Embryonic facial prominence (tissue), 1 donor: ENCODE measurements around the gene AP1S3.
A peak's percentile ranks its signal among the peaks of the same experiment; 100 is the strongest.
"Not testable (repeated sequence)": the region's sequence is repeated elsewhere in the genome, so short reads cannot be mapped to it uniquely, and the experiment has no call there.

Experiments
- DNase-seq: peaks from one replicate; pipeline ENCODE4 v3.0.0-alpha.2; 2016; ENCODE audit errors: extremely low spot score

The AP1S3 gene

DNA sequence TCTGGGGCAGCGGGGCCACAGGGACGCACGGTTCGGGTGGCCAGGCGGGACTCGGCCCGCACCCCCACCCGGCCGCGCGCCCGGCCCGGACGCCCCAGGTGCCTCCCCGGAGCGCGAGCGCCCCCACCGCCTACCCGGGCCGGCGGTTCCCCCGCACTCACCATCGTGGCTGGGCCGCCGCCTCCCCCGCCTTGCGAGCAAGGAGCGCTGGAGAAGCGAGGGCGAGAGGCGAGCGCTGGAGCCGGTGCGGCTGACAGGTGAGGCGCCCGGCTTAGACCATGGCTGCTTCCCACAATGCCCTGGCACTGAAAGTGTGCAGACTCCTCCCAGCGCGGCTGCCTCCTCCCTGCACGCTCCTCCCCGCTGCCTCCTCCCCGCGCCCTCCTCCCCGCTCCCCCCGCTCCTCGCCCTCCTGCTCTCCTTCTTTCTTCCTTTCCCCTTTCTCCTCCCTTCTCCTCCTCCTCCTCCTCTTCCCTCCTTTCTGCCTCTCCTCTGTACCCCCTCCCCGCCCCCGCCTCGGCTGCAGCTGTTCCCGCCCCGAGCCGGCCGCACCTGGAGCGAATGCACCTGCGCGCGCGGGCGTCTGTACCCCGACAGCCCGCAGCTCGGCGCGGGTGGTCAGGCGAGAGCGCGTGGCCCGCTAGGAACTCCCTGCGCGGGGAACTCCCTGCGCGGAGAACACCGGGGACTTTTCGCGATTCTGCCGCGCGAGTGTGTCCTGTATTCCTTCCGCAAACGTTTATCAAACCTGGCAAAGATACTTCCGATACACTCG is at the start of gene AP1S3:
Gene AP1S3, minus strand, starts transcription at position 296 of the 775 bp plus-strand sequence. Its CDS starts 132 bp downstream, at position 164.
- peak; percentile 53 for DNase-seq

- no peak for DNase-seq
These were observed 49.7 kb upstream of the AP1S3 start for GRCh38 chr2:223887127-223887526.

DNA sequence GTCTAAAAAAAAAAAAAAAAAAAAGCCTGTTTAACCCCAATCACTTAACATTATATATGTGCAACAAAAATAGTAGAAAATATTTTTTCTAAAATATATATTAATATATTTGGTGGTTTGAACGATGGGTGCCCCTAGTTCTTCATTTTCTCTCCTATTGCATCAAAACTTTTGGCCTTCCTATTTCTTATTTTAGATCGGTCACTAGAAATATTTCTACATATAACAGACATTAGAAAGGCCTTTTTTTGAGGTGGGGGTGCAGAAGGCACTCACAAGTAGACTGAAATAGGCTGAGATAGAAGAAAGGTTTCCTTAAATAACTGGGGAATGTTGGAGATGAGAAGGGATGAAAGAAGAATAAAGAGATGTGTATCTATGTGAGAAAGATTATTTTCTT is 49.3 kb upstream of the AP1S3 start:
- DNase-seq = no peak

GRCh38 chr2:223884399-223884798 is 47.0 kb upstream of the AP1S3 start:
- no peak for DNase-seq

- no peak for DNase-seq
These were observed 45.3 kb upstream of the AP1S3 start for GRCh38 chr2:223882715-223883114.

- DNase-seq = no peak
These were observed 43.4 kb upstream of the AP1S3 start for GRCh38 chr2:223880796-223881195.

GRCh38 chr2:223877721-223878410 is 40.5 kb upstream of the AP1S3 start:
- no peak for DNase-seq

- no peak for DNase-seq
These were observed 36.3 kb upstream of the AP1S3 start for GRCh38 chr2:223873672-223874071.

DNA sequence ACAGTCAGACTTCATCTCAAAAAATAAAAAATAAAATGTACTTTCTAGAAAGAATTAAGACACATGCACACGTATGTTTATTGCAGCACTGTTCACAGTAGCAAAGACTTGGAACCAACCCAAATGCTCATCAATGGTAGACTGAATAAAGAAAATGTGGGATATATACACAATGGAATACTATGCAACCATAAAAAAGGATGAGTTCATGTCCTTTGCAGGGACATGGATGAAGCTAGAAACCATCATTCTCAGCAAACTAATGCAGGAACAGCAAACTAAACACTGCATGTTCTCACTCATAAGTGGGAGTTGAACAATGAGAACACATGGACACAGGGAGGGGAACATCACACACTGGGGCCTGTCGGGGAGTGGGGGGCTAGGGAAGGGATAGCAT is 35.4 kb upstream of the AP1S3 start:
- not testable (repeated sequence) for DNase-seq

- DNase-seq = not testable (repeated sequence)
These were observed 34.3 kb upstream of the AP1S3 start for GRCh38 chr2:223871661-223872060.

DNA sequence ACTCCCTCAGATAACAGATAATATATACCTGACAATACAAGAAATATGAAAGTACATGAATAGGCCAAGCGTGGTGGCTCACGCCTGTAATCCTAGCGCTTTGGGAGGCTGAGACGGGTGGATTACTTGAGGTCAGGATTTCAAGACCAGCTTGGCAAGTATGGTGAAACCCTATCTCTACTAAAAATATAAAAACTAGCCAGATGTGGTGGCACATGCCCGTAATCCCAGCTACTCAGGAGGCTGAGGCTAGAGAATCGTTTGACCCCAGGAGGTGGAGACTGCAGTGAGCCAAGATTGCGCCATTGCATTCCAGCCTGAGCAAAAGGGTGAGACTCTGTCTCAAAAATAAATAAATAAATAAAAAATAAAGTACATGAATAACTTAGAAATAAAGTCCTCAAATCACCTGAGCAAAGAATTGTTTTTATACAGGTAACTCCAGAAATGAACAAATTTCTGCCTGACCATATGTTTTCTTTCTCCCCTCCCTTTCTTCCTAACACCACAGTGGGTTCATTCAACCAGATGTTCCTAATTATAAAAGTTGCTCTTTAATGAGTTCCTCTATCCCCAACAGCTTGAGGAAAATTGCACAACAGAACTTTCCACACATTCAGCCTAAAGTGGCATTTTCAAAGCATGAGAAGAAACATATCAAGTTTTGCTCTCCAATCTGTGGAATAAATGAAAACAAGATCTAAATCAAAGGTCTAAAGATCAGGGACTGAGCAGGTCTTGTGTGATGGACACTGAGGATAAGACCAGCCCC is 33.6 kb upstream of the AP1S3 start:
- DNase-seq = no peak

- DNase-seq = no peak
These were observed 30.6 kb upstream of the AP1S3 start for GRCh38 chr2:223868005-223868404.

- DNase-seq = no peak
These were observed 28.6 kb upstream of the AP1S3 start for GRCh38 chr2:223865907-223866508.

- no peak for DNase-seq
These were observed 27.7 kb upstream of the AP1S3 start for GRCh38 chr2:223865124-223865523.

- DNase-seq = no peak
These were observed 26.1 kb upstream of the AP1S3 start for GRCh38 chr2:223863491-223863890.

- DNase-seq = no peak
These were observed 23.7 kb upstream of the AP1S3 start for GRCh38 chr2:223860809-223861738.

DNA sequence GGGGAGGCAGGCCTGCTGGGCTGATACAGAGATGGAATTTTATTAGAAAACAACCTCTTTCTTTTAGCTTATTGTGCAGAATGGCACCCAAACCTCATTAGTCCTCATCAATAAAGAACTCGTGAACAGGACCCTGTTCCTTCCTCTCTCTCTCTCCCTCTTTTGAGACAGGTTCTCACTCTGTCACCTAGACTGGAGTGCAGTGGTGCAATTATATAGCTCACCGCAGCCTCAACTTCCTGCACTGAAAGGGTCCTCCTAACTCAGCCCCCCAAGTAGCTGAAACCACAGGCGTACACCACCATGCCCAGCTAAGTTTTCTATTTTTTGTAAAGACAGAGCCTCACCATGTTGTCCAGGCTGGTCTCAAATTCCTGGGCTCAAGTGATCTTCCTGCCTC is 21.7 kb upstream of the AP1S3 start:
- DNase-seq = no peak

DNA sequence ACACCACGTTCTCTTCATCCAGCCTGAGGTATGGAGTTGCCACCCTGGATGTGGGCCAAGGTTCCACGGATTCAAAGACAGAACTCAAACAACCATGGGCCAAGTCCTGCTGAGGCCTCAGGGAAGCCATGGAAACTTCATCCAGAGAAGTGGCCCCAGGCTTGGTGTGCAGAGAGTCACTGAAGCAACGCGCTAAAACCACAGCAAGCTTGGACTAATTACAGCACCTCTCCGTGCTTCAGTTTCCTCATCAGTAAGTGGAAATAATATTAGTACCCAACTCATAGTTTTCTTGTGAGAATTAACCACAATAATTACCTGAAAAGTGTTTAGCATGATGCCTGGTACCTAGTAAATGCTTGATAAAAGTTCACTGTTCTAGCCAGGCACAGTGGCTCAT is 19.2 kb upstream of the AP1S3 start:
- no peak for DNase-seq

DNA sequence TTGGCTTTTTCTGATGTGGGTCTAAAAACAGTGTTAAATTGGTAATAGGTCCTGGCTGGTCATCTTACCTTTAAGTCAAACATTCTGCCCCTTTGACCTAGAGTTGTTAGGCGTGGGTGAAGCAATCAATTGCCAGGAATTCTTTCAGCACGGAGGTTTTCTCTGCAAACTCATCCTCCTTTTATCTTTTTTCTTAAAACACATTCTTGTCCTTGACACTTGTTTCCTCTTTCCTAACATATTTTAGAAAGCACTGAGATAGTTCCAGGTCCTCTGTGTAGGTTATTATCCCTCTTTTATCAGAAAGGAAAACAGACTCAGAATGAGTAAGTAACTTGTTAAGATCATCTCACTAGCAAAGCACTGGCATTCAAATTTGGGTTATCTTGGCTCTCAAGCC is 18.6 kb upstream of the AP1S3 start:
- DNase-seq = no peak

DNA sequence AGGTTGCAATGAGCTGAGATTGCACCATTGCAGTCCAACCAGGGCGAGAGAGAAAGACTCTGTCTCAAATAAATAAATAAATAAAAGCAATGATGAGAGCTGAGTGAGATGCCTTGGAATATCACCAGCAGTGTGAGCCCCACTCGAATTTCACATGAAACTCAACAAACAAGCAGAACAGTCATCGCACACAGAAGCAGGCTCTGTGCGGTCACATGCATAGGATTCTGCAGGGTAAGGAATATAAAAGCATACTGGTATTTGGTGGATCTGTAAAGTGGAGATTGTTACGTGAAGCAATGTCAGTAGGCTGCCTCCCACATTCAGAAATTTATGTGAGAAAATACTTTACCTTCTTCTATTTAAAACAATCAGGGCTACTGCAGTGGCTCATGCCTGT is 18.0 kb upstream of the AP1S3 start:
- no peak for DNase-seq

DNA sequence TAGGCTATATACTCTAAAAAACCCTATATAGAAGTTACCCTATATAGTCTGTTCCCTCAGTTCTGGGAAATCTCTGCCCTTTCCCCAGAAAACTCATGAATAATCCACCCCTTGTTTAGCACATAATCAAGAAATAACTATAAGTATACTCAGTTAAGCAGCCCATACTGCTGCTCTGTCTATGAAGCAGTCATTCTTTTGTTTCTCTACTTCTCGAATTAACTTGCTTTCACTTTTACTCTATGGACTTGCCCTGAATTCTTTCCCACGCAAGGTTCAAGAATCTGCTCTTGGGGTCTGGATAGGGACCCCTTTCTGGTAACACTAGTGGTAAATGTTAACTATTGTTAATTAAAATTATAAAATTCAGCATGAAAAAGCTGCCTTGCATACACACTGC is 17.4 kb upstream of the AP1S3 start:
- no peak for DNase-seq
